ENCODE measurements around the gene CTSC.
"Not testable (repeated sequence)": the region's sequence is repeated elsewhere in the genome, so short reads cannot be mapped to it uniquely, and the experiment has no call there.

The CTSC gene

DNA sequence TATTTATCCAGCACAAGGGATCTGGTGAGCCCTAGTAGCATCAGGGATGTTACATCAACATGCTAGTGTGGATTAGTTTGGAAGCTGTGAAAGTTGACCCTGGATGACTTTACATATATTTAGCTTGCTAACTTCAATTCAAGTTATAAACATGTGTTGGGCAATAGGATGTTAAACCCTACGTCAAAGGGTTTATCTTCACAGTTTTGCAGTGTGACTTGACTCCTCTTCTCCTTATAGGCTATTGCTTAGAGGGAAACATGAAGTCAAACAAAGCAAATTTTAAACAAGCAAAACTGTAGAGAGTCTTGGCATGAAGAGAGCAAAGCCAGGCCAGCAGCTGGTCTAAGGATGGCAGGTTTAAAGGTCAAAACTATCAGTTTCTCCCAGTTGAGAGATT lies 11.3 kb upstream of the CTSC start:
- no peak for FAIRE-seq

GRCh38 chr11:88345949-88346348 lies 8.4 kb upstream of the CTSC start:
- no peak for FAIRE-seq

GRCh38 chr11:88345408-88345807 lies 7.9 kb upstream of the CTSC start:
- no peak for FAIRE-seq

GRCh38 chr11:88344869-88345268 lies 7.3 kb upstream of the CTSC start:
- no peak for FAIRE-seq

DNA sequence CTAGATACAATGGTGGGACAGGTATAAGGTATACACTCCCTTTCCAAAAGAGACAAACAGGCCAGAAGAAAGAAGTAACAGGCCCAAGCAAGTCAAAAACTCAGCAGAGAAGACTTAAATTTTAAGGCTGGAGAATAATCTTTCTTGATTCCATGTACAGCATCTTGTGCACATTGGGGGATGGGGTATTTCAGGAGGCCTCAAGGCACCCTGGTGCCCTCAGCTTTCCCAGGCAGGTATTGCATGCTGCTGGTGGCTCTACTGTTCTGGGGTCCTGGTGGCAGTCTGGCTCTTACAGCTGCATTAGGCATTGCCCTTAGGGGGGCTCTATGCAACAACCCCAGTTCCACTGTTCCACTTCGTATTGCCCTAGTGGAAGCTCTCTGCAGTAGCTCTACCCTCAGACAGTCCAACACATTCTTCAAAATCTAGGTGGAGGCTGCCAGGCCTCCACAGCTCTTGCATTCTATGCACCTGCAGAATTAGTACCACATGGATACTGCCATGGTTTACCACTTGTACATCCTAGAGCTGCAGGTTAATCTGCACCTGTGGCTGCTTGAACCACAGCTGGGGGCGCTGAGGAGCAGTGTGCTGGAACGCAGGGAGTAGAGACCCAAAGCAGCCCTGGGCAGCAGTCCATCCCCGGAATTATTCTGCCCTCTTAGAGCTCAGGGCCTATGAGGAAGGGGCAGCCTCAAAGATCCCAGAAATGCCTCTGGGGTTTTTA lies 4.2 kb upstream of the CTSC start:
- FAIRE-seq = no peak

- FAIRE-seq = no peak
Measured at GRCh38 chr11:88340366-88340935, 2.9 kb upstream of the CTSC start.

- no peak for FAIRE-seq
Measured at GRCh38 chr11:88337987-88338668, 592 bp upstream of the CTSC start.

- no peak for FAIRE-seq
Measured at GRCh38 chr11:88335284-88335683, 2.3 kb downstream of the CTSC start.

- FAIRE-seq = no peak
Measured at GRCh38 chr11:88333862-88334261, 3.7 kb downstream of the CTSC start.

GRCh38 chr11:88332851-88333250 lies 4.7 kb downstream of the CTSC start:
- FAIRE-seq = no peak

GRCh38 chr11:88330826-88331428 lies 6.6 kb downstream of the CTSC start:
- FAIRE-seq = no peak

DNA sequence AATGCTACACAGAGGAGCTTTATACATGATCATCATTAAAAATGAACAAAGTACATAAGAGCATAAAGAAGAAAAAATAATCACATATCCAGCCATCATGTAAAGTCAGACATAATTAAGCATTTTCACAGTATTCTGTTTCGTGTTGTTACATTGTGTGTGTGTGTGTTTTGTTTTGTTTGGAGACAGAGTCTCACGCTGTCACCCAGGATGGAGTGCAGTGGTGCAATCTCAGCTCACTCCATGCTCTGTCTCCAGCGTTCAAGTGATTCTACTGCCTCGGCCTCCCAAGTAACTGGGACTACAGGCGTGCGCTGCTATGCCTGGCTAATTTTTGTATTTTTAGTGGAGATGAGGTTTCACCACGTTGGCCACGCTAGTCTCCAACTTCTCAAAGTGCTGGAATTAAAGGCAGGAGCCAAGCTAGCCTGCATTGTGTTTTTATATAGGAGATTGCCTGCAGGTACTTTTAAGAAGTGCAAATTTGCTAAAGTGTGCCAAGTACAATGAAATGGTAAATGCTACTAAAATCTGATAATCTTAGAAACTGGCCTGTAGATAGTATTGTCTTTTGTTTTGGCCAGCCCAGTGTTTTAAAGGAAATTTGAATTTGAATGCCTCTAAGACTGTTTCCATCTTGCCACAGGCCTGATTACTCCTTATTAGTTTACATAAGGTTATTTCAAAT lies 7.8 kb downstream of the CTSC start:
- FAIRE-seq = no peak

DNA sequence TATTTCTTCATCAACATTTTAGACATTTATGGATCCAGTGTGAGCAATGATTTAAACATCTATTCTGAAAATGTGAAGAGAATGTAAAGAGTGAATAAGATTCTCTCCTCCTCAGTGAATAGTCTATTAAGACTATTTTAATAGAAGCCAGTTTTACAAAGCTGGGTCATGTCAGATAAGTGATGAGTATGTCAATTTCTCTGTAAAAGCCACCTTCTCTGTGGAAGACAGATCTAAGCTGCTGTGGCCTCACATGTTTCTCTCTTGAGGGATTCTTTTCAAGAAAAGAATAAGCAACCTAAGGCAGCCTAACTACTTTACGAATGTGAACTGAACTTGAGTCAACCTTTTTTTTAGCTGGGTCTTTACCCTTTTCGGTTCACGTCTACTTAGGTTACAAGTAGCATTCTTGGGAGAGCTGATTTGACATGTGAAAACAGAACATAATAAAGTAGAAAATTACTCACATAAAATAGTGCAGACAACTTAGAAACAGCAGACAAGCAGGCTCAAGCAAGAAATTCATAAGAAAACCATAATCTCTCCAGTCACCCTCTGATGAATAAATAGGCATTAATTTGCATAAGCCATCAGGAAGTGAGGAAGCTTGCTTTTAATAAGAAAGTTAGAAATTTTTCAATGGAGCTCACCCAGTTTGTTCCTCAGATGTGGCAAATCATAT lies 9.9 kb downstream of the CTSC start:
- no peak for FAIRE-seq

DNA sequence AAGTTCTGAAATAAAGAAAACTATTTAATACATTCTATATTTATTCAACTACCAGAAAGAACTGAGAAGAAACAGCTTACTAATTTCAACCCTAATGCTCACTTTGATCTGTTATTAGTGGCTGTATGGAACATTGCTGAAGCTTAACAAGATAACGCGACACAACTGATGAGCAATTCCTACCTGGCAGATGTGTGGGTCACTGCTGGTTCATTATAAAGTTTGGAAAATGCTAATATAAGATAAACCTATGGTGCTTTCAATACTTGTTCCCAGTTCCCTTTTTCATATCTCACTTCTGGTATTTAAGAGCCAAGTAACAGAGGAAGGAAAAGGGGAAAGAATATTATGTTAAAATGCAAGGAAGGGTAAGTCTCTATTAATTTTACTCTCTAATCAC lies 10.5 kb downstream of the CTSC start:
- FAIRE-seq = no peak

DNA sequence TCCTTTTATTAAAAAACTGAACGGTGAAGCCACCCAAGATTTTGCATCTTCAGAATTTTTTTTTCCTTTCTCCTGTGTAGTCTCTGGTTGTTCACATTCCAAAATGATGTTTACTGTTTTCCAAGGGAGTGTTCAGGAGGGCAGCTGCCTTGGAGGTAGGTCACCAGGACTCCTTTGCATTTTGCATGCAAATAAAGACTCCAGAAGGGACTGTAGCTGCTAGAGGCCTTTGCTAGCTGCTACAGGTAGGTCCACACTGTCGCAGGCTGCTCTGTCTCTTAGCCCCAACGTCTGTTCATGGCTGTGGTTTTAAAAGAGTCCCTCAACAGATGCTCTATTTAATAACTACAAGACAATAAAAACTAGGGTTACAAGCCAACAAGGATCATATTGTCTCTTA lies 11.4 kb downstream of the CTSC start:
- FAIRE-seq = no peak

DNA sequence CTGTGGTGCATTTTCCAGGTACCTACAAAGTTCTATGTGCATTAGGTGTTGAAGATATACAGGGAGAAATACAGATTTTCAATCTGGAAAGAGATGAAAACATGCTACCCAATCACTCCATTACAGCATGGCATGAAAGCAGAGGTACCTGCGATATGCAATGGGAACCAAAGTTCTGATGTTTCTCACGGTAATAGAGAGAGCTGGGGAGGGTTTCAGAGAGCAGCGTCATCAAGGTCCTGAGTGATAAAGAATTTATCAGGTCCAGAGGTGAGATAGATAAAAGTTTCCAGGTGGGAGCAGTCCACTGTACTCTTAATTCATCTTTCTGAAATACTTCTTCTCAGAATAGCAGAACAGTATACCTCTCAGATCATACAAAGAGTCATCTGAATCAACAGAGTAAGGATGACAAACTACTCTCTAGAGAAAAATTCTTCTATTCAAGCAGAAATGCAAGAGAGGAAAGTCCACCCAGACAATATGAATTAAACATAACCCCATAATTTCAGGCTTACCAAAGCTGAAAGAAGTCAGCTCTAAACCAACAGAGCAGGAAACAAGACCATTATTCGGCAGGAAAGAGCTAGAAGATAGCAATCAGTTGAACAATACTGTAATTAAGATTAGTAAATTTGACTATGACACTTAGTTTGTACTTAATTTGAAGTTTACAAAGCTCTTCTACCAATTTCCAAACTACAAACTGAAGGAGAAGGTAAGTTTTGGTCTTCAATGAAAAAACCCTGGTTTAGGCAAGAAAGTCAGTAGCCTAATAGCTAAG lies 12.8 kb downstream of the CTSC start:
- no peak for FAIRE-seq

GRCh38 chr11:88322881-88323280 lies 14.7 kb downstream of the CTSC start:
- FAIRE-seq = not testable (repeated sequence)

DNA sequence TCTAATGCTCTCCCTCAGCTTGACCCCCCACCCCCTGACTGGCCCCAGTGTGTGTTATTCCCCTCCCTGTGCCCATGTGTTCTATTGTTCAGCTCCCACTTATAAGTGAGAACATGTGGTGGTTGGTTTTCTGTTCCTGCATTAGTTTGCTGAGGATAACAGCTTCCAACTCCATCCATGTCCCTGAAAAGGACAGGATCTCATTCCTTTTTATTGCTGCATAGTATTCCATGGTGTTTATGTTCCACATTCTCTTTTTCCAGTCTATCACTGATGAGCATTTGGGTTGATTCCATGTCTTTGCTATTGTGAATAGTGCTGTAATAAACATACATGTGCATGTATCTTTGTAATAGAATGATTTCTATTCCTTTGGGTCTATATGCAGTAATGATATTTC lies 16.1 kb downstream of the CTSC start:
- not testable (repeated sequence) for FAIRE-seq

DNA sequence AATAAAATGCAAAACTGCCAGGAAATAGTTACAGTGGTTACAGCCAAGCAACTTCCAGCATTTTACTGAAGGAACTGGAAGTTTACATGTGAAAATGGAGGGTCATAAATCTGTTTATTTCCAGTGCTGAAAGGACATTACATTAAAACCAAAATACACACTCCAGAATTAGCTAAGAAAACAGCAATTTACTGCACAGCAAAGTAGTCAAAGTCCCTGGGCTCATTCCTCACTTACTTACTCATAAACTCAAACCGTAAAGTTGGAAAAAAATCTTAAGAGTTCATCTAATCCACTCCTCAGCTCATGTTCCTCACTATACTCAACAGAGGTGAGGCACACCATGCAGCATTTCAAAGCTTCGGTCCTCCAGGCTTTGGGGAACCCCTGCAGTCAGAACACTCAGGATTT lies 17.4 kb downstream of the CTSC start:
- no peak for FAIRE-seq

GRCh38 chr11:88318017-88318416 lies 19.5 kb downstream of the CTSC start:
- FAIRE-seq = no peak

- FAIRE-seq = no peak
Measured at GRCh38 chr11:88317536-88317935, 20.0 kb downstream of the CTSC start.

DNA sequence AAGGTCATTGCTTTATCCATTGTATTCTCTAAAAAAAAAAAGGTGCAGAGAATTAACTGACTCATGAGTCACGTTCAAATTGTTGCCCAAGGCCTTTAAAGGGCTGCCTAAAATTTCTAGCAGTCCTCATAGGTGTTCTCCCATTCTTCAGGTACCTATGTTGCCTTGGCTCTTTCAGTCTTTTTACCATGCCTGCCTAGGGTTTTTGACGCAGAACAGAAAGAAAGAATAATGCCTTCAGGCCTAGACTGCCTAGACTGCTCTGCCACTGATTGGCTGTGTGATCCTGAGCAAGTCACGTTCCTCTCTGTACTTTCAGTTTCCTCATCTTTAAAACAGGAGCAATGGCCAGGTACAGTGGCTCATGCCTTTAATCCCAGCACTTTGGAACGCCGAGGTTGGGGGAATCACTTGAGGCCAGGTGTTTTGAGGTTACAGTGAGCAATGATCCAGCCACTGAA lies 21.5 kb downstream of the CTSC start:
- FAIRE-seq = no peak

All from TTC549 (cell line).